ENCODE measurements around the gene ASTN1.

- no peak for TF ChIP-seq POLR2A (IDR thresholded peaks at IDR 0.05)
- TF ChIP-seq, protein P1, sequence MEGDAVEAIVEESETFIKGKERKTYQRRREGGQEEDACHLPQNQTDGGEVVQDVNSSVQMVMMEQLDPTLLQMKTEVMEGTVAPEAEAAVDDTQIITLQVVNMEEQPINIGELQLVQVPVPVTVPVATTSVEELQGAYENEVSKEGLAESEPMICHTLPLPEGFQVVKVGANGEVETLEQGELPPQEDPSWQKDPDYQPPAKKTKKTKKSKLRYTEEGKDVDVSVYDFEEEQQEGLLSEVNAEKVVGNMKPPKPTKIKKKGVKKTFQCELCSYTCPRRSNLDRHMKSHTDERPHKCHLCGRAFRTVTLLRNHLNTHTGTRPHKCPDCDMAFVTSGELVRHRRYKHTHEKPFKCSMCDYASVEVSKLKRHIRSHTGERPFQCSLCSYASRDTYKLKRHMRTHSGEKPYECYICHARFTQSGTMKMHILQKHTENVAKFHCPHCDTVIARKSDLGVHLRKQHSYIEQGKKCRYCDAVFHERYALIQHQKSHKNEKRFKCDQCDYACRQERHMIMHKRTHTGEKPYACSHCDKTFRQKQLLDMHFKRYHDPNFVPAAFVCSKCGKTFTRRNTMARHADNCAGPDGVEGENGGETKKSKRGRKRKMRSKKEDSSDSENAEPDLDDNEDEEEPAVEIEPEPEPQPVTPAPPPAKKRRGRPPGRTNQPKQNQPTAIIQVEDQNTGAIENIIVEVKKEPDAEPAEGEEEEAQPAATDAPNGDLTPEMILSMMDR (IDR thresholded peaks at IDR 0.05): no peak
- TF ChIP-seq EP300 (IDR thresholded peaks at IDR 0.05): no peak
Measured at GRCh38 chr1:176858433-176858916, 306.0 kb downstream of the ASTN1 start.
